Measurements from ENCODE around the gene NLRP6.

NLRP6 gene

DNA sequence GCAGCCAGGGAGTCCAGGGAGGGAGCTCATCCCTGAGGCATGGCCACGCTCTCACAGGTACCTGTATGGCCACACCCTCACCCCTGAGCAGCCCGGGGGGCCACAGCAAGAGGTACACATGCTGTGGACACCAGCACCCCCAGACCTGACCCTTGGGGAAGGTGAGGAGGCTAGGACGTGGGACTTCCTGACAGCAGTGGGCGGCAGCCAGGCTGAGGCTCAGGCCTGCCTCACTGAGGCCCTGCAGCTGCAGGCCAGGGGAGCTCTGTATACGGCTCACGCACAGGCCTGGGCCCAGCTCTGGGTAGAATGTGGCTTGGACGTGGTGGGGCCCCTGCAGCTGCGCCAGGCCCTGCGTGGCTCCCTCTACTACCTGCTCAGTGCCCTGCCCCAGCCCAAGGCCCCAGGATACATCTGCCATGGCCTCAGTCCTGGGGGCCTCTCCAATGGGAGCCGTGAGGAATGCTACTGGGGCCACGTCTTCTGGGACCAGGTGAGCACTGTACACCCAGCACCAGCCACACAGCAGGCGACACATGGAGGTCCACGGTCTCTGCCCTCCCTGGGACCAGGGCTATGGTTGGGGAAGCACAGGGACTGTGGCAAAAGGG is 12.5 kb downstream of the NLRP6 start:
- TF ChIP-seq, protein P1, sequence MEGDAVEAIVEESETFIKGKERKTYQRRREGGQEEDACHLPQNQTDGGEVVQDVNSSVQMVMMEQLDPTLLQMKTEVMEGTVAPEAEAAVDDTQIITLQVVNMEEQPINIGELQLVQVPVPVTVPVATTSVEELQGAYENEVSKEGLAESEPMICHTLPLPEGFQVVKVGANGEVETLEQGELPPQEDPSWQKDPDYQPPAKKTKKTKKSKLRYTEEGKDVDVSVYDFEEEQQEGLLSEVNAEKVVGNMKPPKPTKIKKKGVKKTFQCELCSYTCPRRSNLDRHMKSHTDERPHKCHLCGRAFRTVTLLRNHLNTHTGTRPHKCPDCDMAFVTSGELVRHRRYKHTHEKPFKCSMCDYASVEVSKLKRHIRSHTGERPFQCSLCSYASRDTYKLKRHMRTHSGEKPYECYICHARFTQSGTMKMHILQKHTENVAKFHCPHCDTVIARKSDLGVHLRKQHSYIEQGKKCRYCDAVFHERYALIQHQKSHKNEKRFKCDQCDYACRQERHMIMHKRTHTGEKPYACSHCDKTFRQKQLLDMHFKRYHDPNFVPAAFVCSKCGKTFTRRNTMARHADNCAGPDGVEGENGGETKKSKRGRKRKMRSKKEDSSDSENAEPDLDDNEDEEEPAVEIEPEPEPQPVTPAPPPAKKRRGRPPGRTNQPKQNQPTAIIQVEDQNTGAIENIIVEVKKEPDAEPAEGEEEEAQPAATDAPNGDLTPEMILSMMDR (IDR thresholded peaks at IDR 0.05) = no peak
- Histone ChIP-seq H3K9ac (no peak overlapping the region), H3K9me3 (ENCODE audit: control insufficient read depth, low read length) (no peaks in the 10 kb centered on the region), H2AFZ (no peak overlapping the region), H3K27me3 (ENCODE audit: control insufficient read depth, insufficient read depth, low read length) (no peaks in the 10 kb centered on the region), H3K36me3 (ENCODE audit: control insufficient read depth, insufficient read depth, low read length) (no peaks in the 10 kb centered on the region), H3K79me2 (no peaks in the 10 kb centered on the region), H3K27ac (no peak overlapping the region), H3K4me3 (ENCODE audit: low read depth, low read length) (no peak overlapping the region), H3K4me1 (no peaks in the 10 kb centered on the region), H3K4me2 (ENCODE audit: low read length) (no peak overlapping the region)

DNA sequence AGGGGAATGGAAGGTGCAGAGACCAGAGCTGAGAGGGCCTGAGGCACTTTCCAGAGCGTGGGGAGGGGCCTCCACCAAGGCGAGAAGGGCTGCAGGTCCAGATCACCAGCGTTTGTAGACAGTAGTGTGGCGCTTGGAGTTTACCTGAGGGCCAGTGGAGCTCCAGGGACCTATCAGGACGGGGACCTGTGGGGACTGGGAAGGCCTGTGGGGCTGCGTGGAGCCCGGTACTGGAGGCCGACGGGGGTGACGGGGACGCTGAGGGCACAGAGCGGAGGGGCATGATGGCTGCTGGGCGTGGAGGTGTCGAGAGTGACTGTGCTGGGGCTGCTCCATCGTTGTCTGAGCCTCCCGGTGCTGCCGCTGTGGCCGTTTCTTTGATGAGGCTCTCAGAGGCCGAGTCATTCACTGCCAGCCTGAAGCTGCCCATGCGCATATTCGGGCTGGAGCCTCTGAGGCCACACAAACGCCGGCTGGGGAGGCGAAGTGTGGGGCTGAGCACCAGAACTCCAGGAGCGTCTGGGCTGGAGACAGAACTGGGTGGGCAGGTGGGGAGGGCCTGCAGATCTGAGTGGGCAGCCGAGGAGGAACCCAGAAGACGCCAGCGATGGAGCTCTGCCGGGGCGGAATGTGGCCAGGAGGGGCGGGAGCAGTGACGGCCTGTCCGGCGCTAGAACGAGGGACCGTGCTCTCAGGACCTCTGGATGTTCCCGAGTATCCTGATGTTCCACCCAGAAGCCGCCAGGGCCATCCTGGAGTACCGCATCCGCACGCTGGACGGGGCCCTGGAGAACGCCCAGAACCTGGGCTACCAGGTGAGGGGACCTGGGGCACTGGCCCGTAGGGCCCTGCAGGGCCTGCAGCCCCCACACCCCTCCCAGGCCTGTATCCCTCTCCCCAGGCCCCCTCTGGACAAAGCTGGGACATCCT is 13.3 kb downstream of the NLRP6 start:
- H3K4me2 ChIP-seq (ENCODE audit: low read length) = no peak overlapping the region
- no peak overlapping the region for H3K27ac ChIP-seq
- no peaks in the 10 kb centered on the region for H3K79me2 ChIP-seq
- H3K36me3 ChIP-seq (ENCODE audit: control insufficient read depth, insufficient read depth, low read length) = no peaks in the 10 kb centered on the region
- no peaks in the 10 kb centered on the region for H3K4me1 ChIP-seq
- no peaks in the 10 kb centered on the region for H3K27me3 ChIP-seq (ENCODE audit: control insufficient read depth, insufficient read depth, low read length)
- TF ChIP-seq, protein P1 (IDR thresholded peaks at IDR 0.05) = no peak
- H3K4me3 ChIP-seq (ENCODE audit: low read depth, low read length) = no peak overlapping the region
- H3K9ac ChIP-seq = no peak overlapping the region
- H3K9me3 ChIP-seq (ENCODE audit: control insufficient read depth, low read length) = no peaks in the 10 kb centered on the region
- H2AFZ ChIP-seq = no peak overlapping the region

DNA sequence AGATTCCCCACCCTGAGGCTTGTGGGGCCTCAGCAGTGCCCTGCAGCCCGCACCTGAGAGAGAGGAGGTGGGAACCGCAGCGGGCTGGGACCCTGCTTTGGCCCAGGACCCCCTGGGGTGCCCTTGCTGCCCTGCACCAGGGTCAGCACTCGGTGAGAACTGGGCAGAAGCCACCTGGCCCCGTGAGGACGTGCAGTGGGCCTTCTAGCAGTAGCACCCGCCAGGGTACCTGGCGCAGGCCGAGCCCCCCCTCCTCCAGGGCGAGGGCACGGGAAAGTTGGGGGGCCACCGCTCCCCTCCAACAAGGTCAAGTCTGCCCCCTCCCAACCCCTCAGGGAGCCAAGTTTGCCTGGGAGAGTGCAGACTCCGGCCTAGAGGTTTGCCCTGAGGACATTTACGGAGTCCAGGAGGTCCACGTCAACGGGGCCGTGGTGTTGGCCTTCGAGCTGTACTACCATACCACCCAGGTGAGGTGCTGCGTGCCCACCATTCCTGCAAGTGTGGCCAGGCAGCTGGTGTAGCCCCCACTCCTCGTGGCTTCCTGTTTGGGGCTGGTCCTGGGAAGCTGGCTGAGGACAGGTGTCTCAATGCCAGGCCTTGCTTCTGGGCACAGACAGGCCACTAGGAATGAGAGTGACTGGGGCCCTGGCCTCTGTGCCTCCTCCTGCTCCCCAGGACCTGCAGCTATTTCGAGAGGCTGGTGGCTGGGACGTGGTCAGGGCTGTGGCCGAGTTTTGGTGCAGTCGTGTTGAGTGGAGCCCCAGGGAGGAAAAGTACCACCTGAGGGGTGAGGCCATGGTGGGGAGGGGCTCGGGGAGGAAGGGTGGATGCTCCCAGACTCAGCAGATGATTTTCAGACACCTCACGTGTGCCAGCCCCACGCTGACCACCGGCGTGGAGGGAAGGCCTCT is 14.3 kb downstream of the NLRP6 start:
- Histone ChIP-seq H2AFZ (no peak overlapping the region), H3K36me3 (ENCODE audit: control insufficient read depth, insufficient read depth, low read length) (no peaks in the 10 kb centered on the region)

DNA sequence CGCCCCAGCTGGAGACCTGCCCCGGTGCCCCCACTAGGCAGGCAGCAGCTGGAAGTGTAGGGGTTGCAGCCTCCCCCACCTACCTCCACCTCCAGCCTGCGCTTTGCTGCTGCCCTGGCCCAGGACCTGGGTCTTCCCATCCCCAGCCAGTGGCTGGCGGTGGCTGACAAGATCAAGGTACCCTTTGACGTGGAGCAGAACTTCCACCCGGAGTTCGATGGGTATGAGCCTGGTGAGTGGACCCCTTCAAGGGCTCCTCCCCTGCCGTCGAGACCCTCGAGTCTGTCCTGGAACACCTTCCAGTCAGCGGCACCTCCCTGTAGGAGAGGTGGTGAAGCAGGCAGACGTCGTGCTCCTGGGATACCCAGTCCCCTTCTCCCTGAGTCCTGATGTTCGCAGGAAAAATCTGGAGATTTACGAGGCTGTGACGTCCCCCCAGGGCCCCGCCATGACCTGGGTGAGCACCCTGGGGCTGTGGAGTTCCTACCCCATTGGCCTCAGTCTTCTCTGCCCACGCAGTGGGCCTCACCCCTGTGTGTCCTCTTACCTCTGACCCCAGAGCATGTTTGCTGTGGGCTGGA is 15.2 kb downstream of the NLRP6 start:
- H3K4me2 ChIP-seq (ENCODE audit: low read length) = no peak overlapping the region
- no peaks in the 10 kb centered on the region for H3K4me1 ChIP-seq
- no peak overlapping the region for H3K9ac ChIP-seq
- H3K4me3 ChIP-seq (ENCODE audit: low read depth, low read length) = no peak overlapping the region
- no peaks in the 10 kb centered on the region for H3K36me3 ChIP-seq (ENCODE audit: control insufficient read depth, insufficient read depth, low read length)
- H3K27me3 ChIP-seq (ENCODE audit: control insufficient read depth, insufficient read depth, low read length) = no peaks in the 10 kb centered on the region
- no peaks in the 10 kb centered on the region for H3K9me3 ChIP-seq (ENCODE audit: control insufficient read depth, low read length)
- H2AFZ ChIP-seq = no peak overlapping the region
- TF ChIP-seq, protein P1 (IDR thresholded peaks at IDR 0.05) = no peak
- H3K27ac ChIP-seq = no peak overlapping the region
- H3K79me2 ChIP-seq = no peaks in the 10 kb centered on the region

More for the DNA sequence above, 14.3 kb downstream of the NLRP6 start:
- Histone ChIP-seq H3K4me1 (no peaks in the 10 kb centered on the region), H3K4me3 (ENCODE audit: low read depth, low read length) (no peak overlapping the region), H3K79me2 (no peaks in the 10 kb centered on the region), H3K9me3 (ENCODE audit: control insufficient read depth, low read length) (no peaks in the 10 kb centered on the region), H3K9ac (no peak overlapping the region), H3K4me2 (ENCODE audit: low read length) (no peak overlapping the region), H3K27me3 (ENCODE audit: control insufficient read depth, insufficient read depth, low read length) (no peaks in the 10 kb centered on the region), H3K27ac (no peak overlapping the region)
- TF ChIP-seq, protein P1 (IDR thresholded peaks at IDR 0.05) = no peak

Measured in parathyroid adenoma (tissue), 2 donors.